GM23338 (cell line): Measurements from ENCODE around the gene RHOBTB3.

Experiments
- EZH2 ChIP-seq: fragments of 200-600 bp; sonication (generic); IDR thresholded peaks from one replicate; pipeline ENCODE4 v1.8.0; 2017; ENCODE audit warnings: antibody characterized with exemption, mild to moderate bottlenecking, low read depth; ENCODE audit not compliant: unreplicated experiment
- TF ChIP-seq, protein P1 (sequence below), 2 experiments: fragments of 200-600 bp in 1 of 2; sonication (generic) in 1 of 2; conservative IDR thresholded peaks; 2 replicates each; pipeline versions ENCODE4 v1.5.1 to v1.6.1; 2016 to 2017; ENCODE audit warnings: antibody characterized with exemption in 2 of 2, low read depth in 2 of 2, mild to moderate bottlenecking in 2 of 2, moderate library complexity in 1 of 2

DNA sequence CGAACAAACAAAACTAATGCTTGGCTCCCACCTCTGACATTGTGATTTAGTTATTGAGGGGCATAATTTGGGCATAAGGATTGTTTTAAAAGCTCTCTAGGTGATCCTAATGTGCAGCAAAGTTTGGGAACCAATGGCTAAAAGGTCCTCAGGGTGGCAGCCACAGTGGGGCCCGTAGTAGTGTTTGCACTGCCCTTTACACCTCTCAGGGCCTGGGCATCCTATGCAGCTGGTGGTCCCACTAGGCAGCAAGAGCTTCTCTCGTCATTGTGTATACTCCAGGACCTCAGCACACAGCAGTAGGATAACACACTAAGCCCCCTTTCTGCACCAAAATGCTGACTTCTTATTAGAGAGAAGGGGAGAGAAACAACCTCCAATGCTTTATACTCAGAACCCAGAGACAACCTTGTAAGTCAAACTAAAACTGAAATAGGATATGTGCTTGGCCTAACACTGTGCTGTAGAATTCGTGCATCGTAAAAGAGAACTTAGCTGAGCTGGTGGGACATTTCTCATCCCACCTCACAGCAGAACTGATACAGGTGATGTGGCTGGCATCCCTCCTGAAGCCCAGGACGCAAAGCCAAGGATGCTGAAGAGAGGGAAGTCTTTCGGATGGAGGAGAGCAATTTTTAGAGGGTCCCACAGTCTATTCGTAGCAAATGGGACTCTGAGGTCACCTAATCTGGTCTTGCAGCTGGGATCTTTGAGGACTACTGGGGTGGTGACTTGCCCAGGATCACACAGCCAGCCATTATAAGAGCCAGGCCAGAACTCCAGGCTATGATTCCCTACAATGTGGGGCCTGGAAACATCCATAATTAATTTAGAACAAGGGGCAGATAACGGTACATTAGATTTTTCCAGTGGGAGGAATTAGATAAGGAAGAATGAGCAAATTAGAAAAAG lies 90.2 kb downstream of the RHOBTB3 start:
- TF ChIP-seq, protein P1, sequence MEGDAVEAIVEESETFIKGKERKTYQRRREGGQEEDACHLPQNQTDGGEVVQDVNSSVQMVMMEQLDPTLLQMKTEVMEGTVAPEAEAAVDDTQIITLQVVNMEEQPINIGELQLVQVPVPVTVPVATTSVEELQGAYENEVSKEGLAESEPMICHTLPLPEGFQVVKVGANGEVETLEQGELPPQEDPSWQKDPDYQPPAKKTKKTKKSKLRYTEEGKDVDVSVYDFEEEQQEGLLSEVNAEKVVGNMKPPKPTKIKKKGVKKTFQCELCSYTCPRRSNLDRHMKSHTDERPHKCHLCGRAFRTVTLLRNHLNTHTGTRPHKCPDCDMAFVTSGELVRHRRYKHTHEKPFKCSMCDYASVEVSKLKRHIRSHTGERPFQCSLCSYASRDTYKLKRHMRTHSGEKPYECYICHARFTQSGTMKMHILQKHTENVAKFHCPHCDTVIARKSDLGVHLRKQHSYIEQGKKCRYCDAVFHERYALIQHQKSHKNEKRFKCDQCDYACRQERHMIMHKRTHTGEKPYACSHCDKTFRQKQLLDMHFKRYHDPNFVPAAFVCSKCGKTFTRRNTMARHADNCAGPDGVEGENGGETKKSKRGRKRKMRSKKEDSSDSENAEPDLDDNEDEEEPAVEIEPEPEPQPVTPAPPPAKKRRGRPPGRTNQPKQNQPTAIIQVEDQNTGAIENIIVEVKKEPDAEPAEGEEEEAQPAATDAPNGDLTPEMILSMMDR (conservative IDR thresholded peaks at IDR 0.05; ENCODE audit: low read depth in 2 of 2), result no peak
- no peak for TF ChIP-seq EZH2
